Ishikawa (cell line): ENCODE data around the gene RAP1GAP.

Experiments
- CEBPB ChIP-seq: IDR thresholded peaks from 2 replicates; pipeline ENCODE4 v1.6.1; 2012
- CREB1 ChIP-seq: IDR thresholded peaks from 2 replicates; pipeline ENCODE4 v1.6.1; 2012; ENCODE audit warnings: low read depth
- EGR1 ChIP-seq: IDR thresholded peaks from 2 replicates; pipeline ENCODE4 v1.6.1; 2012
- EP300 ChIP-seq: IDR thresholded peaks from 2 replicates; pipeline ENCODE4 v1.6.1; 2012; ENCODE audit warnings: borderline replicate concordance
- FOXM1 ChIP-seq: IDR thresholded peaks from 2 replicates; pipeline ENCODE4 v1.6.1; 2012; ENCODE audit warnings: low read depth, borderline replicate concordance
- MAX ChIP-seq: IDR thresholded peaks from 2 replicates; pipeline ENCODE4 v1.6.1; 2012
- NFIC ChIP-seq: IDR thresholded peaks from 2 replicates; pipeline ENCODE4 v1.6.1; 2012
- RAD21 ChIP-seq: IDR thresholded peaks from 2 replicates; pipeline ENCODE4 v1.6.1; 2012; ENCODE audit warnings: low read depth
- REST ChIP-seq: IDR thresholded peaks from 2 replicates; pipeline ENCODE4 v1.6.1; 2012; ENCODE audit warnings: low read depth, mild to moderate bottlenecking
- TAF1 ChIP-seq: IDR thresholded peaks from 2 replicates; pipeline ENCODE4 v1.6.1; 2012; ENCODE audit warnings: low read depth, mild to moderate bottlenecking
- TCF12 ChIP-seq: IDR thresholded peaks from 2 replicates; pipeline ENCODE4 v1.6.1; 2012; ENCODE audit warnings: low read depth
- TEAD4 ChIP-seq: IDR thresholded peaks from 2 replicates; pipeline ENCODE4 v1.6.1; 2012
- USF1 ChIP-seq: IDR thresholded peaks from 2 replicates; pipeline ENCODE4 v1.6.1; 2012
- YY1 ChIP-seq: IDR thresholded peaks from 2 replicates; pipeline ENCODE4 v1.6.1; 2012; ENCODE audit warnings: low read depth
- ZBTB7A ChIP-seq: IDR thresholded peaks from 2 replicates; pipeline ENCODE4 v1.6.1; 2012; ENCODE audit warnings: low read depth

Gene RAP1GAP

GRCh38 chr1:21691739-21692138 is 22.6 kb upstream of the RAP1GAP start:
- TF ChIP-seq ZBTB7A (no peak), REST (no peak), TCF12 (no peak), RAD21 (no peak), EP300 (no peak), NFIC (no peak), FOXM1 (no peak), USF1 (no peak), YY1 (no peak), MAX (no peak), CEBPB (no peak), EGR1 (no peak), CREB1 (no peak), TAF1 (no peak), TEAD4 (no peak)

GRCh38 chr1:21689661-21690372 is 20.7 kb upstream of the RAP1GAP start:
- TF ChIP-seq REST (no peak), CEBPB (no peak), TCF12 (no peak), TEAD4 (no peak), ZBTB7A (no peak), RAD21 (no peak), EP300 (no peak), USF1 (no peak), YY1 (no peak), CREB1 (no peak), MAX (no peak), NFIC (no peak), TAF1 (no peak), EGR1 (no peak), FOXM1 (no peak)

GRCh38 chr1:21687081-21687529 is 17.9 kb upstream of the RAP1GAP start:
- TF ChIP-seq NFIC, result no peak
- no peak for TF ChIP-seq TEAD4
- no peak for TF ChIP-seq REST
- TF ChIP-seq MAX, result no peak
- no peak for TF ChIP-seq TAF1
- TF ChIP-seq FOXM1, result no peak

- TF ChIP-seq TEAD4, result no peak
These were observed 17.0 kb upstream of the RAP1GAP start for GRCh38 chr1:21685946-21686678.
